OCI-LY1 (cell line): ENCODE data around the gene CD164L2.

Source experiments
- CTCF ChIP-seq: fragments of 200-600 bp; sonication (generic), shearing (Covaris generic); IDR thresholded peaks from 2 replicates; pipeline ENCODE4 v1.5.1; 2017; ENCODE audit warnings: mild to moderate bottlenecking, antibody characterized with exemption, low read length, moderate library complexity, mixed read lengths
- EZH2 ChIP-seq: fragments of 200-600 bp; sonication (generic), shearing (Covaris generic); IDR thresholded peaks from 2 replicates; pipeline ENCODE4 v1.8.0; 2017; ENCODE audit warnings: borderline replicate concordance, mixed run types, mild to moderate bottlenecking, antibody characterized with exemption, low read length, moderate library complexity, mixed read lengths

- TF ChIP-seq CTCF = no peak
- TF ChIP-seq EZH2 = no peak
Measured at GRCh38 chr1:27408151-27408550, 25.0 kb upstream of the CD164L2 start.
